Measurements from ENCODE around the gene RABIF. TPM values are rescaled to one million over a fixed set of nuclear protein-coding genes. Genes with fewer than 3 reads are reported as not detected.

The RABIF gene
- total RNA-seq, 2 donors from 2014 or later, result 7.8 to 8.2 TPM

DNA sequence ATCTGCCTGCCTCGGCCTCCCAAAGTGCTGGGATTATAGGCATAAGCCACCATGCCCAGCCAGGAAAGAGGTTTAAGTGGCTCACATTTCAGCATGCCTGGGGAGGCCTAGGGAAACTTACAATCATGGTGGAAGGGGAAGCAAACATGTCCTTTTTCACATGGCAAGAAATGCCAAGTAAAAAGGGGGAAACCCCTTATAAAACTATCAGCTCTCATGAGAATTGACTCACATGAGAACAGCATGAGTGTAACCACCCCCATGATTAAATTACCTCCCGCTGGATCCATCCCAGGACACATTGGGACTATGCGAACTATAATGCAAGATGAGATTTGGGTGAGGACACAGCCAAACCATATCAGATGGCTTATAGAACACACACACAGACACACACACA is 46.9 kb upstream of the RABIF start:
- Histone ChIP-seq H3K27me3 (ENCODE audit: control insufficient read depth, insufficient read depth, low read length, poor library complexity, severe bottlenecking) (peaks cover 8% of the 10 kb centered on the region), H3K4me3 (ENCODE audit: low read length) (no peak overlapping the region), H3K27ac (ENCODE audit: low read depth, low read length) (no peak overlapping the region), H3K36me3 (ENCODE audit: control insufficient read depth, insufficient read depth, low read length) (peaks cover 10% of the 10 kb centered on the region), H3K9ac (ENCODE audit: extremely low read depth, low read length, poor library complexity, severe bottlenecking) (no peak overlapping the region), H3K9me3 (ENCODE audit: control insufficient read depth, low read length) (no peaks in the 10 kb centered on the region), H3K4me1 (ENCODE audit: control insufficient read depth, insufficient read depth, low read length) (no peaks in the 10 kb centered on the region)
- peaks cover 10% of the 10 kb centered on the region for H3K9me3 Mint-ChIP-seq
- DNase-seq, result no peak
- no peak overlapping the region for H3K4me3 Mint-ChIP-seq
- no peaks in the 10 kb centered on the region for H3K4me1 Mint-ChIP-seq
- 72 to 80% methylated on average over 2 to 3 of the region's 3 CpGs for WGBS, 2 experiments (ENCODE audit: insufficient coverage in 1 of 2, insufficient read length in 1 of 2)
- peaks cover 7% of the 10 kb centered on the region for H3K27me3 Mint-ChIP-seq (ENCODE audit: insufficient read depth)
- peaks cover 5% of the 10 kb centered on the region for H3K36me3 Mint-ChIP-seq (ENCODE audit: low read depth)
- H3K27ac Mint-ChIP-seq, result no peak overlapping the region
- TF ChIP-seq CTCF (conservative IDR thresholded peaks at IDR 0.05), result no peak

GRCh38 chr1:202934755-202935154 is 45.8 kb upstream of the RABIF start:
- Histone ChIP-seq H3K27ac (ENCODE audit: low read depth, low read length) (no peak overlapping the region), H3K27me3 (ENCODE audit: control insufficient read depth, insufficient read depth, low read length, poor library complexity, severe bottlenecking) (peaks cover 8% of the 10 kb centered on the region), H3K4me3 (ENCODE audit: low read length) (no peak overlapping the region), H3K36me3 (ENCODE audit: control insufficient read depth, insufficient read depth, low read length) (peaks cover 4% of the 10 kb centered on the region), H3K9me3 (ENCODE audit: control insufficient read depth, low read length) (no peaks in the 10 kb centered on the region), H3K9ac (ENCODE audit: extremely low read depth, low read length, poor library complexity, severe bottlenecking) (no peak overlapping the region), H3K4me1 (ENCODE audit: control insufficient read depth, insufficient read depth, low read length) (no peaks in the 10 kb centered on the region)
- H3K4me1 Mint-ChIP-seq, result no peaks in the 10 kb centered on the region
- DNase-seq, result no peak
- no peak overlapping the region for H3K4me3 Mint-ChIP-seq
- peaks cover 9% of the 10 kb centered on the region for H3K27me3 Mint-ChIP-seq (ENCODE audit: insufficient read depth)
- no peak for TF ChIP-seq CTCF (conservative IDR thresholded peaks at IDR 0.05)
- H3K9me3 Mint-ChIP-seq, result peaks cover 10% of the 10 kb centered on the region
- H3K36me3 Mint-ChIP-seq (ENCODE audit: low read depth), result no peaks in the 10 kb centered on the region
- WGBS, 2 experiments (ENCODE audit: insufficient coverage in 1 of 2, insufficient read length in 1 of 2), result 92% methylated on average over 3 of the region's 3 CpGs; no CpG with 5 or more reads in 1 of the 2 experiments
- no peak overlapping the region for H3K27ac Mint-ChIP-seq

DNA sequence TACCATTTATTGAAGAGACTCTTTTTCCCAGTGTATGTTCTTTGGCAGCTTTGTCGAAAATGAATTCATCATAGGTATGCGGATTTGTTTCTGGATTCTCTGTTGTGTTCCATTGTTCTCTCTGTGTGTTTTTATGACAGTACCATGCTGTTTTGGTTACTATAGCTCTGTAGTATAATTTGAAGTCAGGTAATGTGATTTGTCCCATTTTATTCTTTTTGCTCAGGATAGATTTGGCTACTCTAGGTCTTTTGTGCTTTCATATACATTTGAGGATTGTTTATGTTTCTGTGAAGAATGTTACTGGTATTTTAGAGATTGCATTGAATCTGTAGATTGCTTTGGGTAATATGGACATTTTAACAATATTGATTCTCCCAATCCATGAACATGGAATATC is 43.5 kb upstream of the RABIF start:
- H3K9me3 Mint-ChIP-seq, result peaks cover 10% of the 10 kb centered on the region
- H3K27ac Mint-ChIP-seq, result no peak overlapping the region
- no peaks in the 10 kb centered on the region for H3K4me1 Mint-ChIP-seq
- no peaks in the 10 kb centered on the region for H3K4me1 ChIP-seq (ENCODE audit: control insufficient read depth, insufficient read depth, low read length)
- peaks cover 8% of the 10 kb centered on the region for H3K27me3 ChIP-seq (ENCODE audit: control insufficient read depth, insufficient read depth, low read length, poor library complexity, severe bottlenecking)
- no peaks in the 10 kb centered on the region for H3K9me3 ChIP-seq (ENCODE audit: control insufficient read depth, low read length)
- H3K4me3 Mint-ChIP-seq, result no peak overlapping the region
- TF ChIP-seq CTCF (conservative IDR thresholded peaks at IDR 0.05), result no peak
- H3K27ac ChIP-seq (ENCODE audit: low read depth, low read length), result no peak overlapping the region
- WGBS, 2 experiments (ENCODE audit: insufficient coverage in 1 of 2, insufficient read length in 1 of 2), result 73 to 87% methylated on average over 2 of the region's 2 CpGs
- H3K4me3 ChIP-seq (ENCODE audit: low read length), result no peak overlapping the region
- no peak overlapping the region for H3K9ac ChIP-seq (ENCODE audit: extremely low read depth, low read length, poor library complexity, severe bottlenecking)
- no peaks in the 10 kb centered on the region for H3K36me3 ChIP-seq (ENCODE audit: control insufficient read depth, insufficient read depth, low read length)
- peaks cover 9% of the 10 kb centered on the region for H3K27me3 Mint-ChIP-seq (ENCODE audit: insufficient read depth)
- no peak for DNase-seq
- no peaks in the 10 kb centered on the region for H3K36me3 Mint-ChIP-seq (ENCODE audit: low read depth)

All from endodermal cell (in vitro differentiated cells).